ENCODE measurements around the gene TACC3.

Gene TACC3

DNA sequence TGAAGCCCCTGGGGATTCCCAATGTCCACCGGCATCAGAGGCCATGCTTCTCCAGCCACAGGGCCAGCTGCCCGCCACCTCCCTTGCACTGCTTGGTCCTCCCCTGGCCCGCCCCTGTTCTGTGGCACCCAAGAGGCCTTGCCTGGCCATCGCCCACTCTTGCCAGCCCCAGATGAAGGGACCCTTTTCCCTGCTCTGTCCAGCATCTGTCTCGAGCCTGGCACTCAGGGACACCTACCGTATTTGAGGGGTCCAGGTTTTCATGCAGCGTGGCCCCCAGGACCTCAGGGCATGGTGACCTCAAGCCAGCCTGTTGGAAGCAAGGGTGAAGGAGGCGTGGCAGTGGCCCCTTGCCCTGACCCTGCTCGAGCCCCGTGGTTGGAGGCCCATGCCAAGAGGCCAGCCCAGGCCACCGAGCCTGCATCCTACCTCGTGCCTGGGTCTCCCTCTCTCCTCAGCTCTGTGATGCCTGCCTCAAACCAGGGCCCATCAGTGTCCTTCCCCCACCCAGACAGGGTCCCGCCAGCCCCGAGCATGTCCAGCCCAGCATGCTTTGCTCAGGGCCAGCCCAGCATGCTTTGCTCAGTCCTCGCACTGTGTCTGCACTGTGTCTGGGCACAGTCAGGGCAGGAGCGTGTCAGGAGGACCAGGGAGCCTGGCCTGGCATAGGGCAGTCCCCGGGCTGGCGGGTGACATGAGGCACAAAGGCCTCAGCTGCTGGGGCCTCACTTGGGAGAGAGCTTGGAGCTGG lies 57.5 kb downstream of the TACC3 start:
- no peak for DNase-seq

DNA sequence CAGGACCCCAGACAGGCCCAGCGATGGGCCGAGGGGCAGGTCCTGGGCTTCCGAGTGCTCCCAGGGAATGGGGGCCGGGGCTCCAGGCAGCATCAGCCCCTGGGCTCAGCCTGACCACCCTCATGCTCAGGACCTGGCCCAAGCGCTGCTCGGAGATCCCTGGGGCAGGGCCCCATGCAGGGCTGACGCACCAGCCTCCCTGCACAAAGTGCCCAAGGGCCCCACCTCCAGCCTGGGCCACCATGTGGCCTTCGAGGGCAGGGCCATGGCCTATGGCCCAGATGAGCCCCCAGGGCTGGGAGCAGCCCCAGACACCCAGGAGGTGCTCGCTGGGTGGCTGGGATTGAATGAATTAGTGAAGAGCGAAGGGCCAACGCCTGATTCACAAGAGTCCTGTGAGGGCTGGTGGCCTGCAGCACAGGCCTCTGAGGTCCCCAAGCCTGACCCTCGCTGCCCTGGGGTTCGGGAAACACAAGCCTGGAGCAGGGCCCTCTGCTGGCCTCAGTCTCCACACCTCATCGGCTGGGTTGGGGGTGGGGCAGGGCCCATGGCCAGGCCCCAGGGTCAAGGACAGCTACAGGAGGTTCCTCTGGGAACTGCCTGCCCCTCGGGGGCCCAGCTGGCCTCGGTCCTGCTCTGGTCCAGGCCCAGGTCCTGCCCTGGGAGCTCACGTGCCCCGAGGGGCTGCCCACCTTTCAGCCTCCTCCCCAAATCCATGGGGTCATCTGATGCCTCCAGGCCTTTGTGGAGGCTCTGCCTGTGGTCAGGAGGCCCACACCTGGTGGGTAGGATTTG lies 58.5 kb downstream of the TACC3 start:
- no peak for DNase-seq

DNA sequence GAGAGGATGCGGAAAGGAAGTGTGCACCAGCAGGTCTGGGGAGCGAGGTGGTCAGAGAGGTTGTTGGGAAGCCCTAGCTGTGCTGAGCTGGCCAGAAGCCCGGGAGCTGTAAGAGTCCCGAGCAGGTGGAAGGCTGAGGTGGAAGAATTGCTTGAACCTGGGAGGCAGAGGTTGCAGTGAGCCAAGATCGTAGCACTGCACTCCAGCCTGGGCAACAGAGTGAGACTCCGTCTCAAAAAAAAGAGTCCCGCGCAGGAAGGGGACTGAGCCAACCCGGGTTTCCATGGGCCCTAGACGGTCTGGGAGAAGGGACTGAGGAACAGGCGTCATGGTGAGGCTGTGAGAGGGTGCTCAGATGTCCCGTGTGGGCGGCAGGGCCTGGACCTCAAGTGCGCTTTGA lies 59.1 kb downstream of the TACC3 start:
- no peak for DNase-seq

DNA sequence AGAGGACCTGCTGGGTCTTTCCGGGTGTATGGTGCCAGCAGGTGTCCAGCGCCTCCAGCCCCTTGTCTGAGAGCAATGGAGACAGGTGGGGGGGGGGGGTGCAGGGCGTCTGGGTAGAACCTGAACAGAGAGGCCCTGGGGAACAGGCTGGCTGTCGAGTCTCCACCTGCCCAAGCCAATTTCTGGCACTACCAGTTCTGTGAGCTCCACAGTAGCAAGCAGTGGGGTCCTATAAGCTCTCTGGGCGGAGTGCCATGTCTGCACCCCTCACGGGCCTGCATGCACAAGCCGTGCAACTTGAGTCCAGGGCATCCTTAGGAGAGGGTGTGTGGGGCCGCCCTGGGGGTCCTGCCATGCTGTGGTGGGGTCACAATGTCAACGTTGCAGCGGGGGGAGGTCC lies 61.7 kb downstream of the TACC3 start:
- DNase-seq: no peak

DNA sequence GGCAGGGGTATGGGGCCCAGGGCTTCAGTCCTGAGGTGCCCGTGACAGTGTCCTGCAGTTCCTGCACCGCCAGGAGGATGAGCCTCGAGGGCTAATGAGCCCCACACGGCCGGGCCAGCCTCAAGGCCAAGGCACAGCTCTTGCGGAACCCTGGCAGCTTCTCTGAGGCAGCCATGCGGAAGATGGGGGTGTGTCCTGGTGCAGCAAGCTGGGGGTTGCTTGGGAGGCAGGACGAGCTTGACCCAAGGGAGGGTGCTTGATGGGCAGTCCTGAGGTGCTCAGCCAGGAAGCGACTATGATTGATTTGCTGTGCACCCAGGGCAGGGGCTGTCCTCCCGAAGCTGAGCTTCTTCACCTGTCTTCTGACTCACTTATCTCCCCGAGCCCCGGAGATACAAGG lies 62.6 kb downstream of the TACC3 start:
- no peak for DNase-seq

DNA sequence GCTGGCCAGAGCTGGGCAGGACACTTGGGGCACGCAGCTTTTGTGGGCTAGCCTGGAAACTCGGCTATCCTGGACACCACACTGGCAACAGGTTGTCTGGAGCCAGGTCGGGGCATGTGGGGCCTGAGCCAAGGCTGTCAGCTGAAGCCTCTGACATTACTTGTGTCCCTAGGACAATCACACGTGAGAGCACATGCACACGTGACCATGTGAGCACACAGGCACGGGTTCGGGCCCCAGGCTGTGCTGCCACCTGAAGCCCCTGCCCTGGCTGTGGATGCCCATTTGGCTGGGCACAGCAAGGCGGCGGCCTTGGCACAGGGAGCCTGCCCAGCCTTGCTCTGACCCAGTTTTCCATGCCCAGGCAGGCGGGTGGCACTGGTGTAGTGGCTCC lies 63.1 kb downstream of the TACC3 start:
- no peak for DNase-seq

DNA sequence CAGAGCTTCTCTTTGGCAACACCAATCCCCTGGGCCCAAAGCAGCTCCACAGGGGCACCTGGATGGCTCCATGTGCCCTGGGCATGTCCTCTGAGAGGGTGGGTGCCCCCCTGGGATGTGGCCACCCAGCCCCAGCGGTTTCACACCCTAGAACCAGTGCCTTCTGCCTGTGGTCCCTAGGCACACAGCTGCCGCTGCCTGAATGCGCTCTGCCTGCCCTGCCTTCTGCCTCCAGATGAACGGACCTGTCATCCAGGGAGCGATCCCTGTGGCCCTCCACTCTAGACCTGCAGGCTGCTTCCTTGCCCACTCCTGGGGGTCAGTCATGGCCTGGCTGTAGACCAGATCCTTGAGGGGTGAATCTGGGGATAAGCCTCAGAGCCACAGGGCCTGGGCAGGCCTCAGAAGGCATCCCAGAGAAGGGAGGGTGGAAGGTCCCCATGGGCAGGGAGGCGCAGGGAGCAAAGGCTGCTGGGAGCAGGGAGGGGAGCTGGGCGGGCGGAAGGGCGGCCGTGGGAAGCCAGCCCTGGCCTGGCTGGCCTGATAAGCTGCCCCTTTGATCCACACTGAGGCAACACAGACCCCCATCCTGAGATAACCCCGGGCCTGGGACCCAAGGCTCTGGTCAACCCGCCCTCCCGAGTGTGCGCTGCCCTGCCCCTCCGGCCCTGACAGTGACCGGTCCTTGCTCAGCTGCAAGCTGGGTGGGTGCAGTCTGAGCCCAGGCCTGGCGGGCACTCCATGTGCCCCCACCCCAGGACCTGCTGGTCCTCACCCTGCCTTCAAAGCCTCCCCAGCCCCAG lies 63.7 kb downstream of the TACC3 start:
- DNase-seq: no peak

DNA sequence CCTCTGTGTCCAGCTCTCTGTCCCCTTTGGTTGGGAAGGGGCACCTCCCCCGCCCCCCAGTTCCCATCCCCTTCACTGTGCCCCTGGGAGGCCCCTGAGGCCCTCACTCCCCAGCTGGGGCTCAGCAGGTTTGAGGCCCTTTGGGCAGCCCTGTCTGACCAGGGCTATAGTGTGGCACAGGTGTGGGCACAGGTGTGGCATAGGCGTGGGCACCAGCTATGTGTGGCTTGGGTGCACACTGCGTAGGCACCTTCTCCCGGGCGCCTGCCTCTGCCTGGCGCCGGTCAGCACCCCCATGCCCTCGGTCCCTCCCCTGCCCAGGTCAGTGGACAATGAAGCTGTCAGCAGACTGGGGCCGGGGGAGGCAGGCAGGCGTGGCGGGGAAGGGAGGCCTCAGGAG lies 64.3 kb downstream of the TACC3 start:
- DNase-seq: no peak

DNA sequence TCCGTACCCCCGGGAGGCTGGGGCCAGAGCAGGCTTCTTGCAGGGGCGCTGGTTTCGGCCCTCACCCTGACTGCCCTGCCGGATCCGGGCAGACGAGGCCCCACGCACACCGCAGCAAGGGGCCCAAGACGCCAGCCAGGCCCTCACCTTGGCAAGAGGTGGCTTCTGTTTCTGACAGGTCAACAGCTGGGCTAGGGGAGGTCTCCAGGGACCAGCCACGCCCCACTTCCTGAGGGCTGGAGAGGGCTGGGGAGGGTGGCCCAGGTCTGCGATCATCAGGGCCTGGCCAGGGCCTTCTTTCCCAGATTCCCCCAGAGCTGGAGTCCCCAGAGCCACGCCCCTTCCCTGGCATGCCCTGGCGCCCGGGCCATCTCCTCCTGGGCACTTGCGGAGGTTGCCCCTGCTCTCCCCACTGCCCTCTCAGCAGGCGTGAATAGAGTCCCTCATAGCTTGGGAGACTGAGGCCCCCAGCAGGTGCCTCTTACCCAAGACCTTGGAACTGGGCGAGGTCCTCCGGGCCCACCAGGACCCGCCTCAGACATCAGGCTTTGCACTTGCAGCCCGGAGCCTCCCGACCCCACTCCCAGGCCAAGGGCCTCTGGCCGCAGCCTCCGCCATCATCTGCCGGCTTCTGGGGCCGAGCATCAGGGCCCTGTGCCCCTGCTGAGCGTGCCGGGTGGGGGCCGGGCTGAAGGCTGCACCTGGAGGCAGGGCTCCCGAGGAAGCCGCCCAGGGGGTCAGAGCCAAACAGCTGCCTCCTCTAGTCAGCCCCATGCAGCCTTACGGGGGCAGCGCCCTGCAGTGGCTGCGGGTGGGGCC lies 65.4 kb downstream of the TACC3 start:
- DNase-seq: no peak

DNA sequence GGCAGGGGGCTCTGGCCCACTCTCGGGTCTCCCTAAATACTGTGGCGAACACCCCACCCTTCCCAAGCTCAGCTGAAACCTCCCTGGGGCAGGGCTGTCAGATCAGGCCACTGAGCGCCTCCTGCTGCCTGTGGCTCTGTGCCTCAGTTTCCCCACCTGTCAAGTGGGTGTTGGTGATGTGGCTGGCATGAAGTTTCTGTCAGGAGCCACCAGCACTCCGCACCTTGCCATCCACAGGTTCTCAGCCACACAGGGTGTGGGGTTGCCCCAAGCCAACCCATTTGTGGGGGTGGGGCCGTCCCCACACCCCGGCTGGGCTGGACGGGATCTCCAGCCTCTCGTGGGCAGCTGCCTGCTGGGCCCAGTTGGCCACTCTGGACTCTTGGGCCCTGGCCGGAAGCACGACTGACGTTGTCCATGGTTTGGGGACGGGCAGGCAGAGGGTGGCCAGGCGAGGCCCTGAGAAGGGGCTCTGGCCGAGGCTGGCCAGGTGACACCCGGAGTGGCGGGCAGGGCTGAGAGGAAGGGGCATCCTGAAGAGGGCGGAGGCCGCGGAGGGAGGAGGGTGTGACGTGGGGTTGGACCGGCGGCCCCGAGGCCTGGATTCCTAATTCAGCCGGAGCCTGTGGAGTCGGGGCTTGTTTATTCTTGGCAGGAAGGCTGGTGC lies 66.2 kb downstream of the TACC3 start:
- no peak for DNase-seq

DNA sequence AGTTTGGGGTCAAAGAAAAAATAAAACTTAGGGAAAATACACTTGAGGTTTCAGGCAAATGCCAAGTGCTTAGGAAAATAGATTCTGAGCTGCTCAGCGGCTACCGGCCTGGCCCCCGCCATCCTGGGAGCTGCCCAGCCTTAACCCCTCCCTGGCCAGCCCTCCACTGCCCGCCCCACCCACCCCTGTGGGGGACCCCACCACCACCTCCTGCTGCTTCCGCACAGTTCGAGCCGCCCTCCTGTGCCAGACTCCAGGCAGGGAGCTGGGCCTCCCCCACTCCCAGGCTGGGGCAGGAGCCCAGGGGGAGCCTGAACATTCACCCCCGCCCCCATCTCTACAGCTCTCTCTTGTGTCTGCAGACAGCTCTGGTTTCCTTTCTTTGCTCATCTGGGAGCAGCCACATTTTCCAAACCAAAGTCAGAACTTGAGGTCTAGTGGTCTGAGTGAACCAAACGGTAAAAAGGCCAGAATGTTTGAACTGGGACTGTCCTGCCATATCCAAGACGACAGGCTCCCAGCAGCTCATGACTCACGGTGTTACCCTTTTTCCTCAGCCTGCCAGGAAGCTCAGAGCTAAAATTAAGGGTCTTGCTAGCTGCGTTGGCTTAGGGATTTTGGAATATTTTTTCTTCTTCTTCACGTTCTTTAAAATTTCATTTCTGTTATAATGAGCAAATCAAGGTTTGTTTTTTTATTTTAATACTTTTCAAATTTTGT lies 67.1 kb downstream of the TACC3 start:
- DNase-seq: no peak

DNA sequence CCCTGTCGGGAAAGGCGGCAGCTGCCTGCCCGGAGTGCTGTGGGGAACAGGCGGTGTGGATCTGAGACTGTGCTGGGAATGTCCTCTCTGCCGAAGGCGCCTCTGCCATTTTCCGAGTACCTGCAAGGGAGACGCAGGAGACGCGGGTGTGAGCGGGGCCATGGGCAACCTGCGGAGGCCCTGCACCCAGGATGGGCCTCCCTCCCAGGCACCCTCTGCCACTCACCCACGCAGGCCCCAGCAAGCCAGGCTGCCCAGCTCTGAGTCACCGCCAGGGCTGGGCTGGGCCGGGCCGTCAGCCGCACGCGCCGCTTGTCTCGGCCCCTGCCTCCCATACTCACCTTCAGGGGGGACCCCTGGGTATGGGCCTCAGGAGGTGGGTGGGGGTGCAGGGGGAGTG lies 68.2 kb downstream of the TACC3 start:
- DNase-seq: no peak

DNA sequence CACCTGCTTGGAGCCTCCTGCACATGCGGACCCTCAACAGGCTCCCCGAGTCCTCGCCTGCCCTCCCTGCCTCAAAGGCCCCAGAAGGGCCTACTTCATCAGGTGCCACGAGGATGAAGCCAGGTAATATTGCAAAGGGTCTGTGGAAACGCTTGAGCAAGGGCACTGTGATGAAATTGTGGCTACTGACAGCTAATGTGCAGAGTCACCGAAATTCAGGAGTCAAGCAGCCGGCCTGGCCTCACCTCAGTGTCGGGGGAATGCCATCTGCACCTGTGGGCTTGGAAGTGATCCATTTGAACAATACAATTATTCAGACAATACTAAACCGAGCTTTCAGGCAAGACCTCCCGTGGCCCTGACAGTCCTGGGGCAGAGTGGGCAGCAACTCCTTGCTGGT lies 68.7 kb downstream of the TACC3 start:
- DNase-seq: no peak

DNA sequence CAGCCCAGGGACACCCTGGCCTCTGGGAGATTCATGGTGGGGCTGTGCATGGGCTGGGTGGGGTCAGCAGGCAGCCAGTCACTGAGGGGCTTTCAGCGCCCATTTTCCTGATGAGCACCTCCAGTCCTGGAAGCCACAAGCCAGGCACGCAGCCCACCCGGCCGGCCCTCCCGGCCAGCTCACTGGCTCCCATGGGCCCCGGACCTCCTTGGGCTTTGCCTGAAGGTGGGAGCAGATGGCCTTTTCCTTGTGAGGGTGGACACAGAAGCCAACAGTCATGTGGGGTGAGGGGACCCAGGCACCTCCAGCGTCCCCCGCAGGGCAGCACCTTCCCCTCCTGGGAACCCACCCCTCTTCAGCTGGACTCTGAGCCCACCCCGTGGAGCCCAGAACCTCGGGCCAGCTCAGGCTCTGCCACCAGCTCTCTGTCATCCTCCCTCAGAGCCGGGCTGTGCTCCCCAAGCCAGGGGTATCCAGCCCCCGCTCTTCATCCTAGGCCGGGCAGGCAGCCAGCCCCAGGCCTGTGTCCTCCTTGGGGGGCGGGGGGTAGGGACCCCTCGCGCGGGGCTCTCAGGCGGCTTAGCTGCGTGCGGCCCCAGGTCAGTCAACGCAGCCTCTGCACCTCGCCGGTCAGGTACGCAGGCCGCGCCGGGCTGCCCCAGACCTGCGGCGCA lies 71.0 kb downstream of the TACC3 start:
- no peak for DNase-seq

DNA sequence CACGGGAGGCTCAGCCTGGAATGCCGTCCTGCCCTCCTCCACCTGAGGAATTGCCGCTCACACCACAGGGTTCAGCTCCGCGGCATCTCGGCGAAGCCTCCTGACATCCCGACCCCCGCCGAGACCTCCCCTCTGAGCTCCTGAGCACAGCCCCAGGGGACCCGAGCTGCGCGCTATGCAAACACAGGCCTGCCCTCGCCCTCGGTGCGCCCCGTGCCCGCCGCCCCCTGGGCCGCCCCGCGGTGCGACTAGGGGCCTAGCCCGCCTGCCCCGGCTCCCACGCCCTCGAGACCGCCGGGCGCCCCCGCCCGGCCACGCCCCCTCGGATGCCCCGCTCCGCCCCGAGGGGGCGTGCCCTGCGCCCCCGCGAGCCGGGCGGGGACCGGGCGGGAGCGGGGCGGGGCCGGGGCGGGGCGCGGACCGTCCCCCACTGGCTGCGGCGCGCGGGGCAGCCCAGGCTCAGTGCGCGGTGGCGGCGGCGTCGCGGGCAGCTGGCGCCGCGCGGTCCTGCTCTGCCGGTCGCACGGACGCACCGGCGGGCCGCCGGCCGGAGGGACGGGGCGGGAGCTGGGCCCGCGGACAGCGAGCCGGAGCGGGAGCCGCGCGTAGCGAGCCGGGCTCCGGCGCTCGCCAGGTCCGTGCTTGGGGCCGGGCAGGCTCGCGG lies 71.6 kb downstream of the TACC3 start, which contains the start of gene FGFR3:
Gene FGFR3 (plus strand): TSS at position 462 of the 664 bp plus-strand sequence. CDS start 642 bp downstream, outside the sequence.
- no peak for DNase-seq

DNA sequence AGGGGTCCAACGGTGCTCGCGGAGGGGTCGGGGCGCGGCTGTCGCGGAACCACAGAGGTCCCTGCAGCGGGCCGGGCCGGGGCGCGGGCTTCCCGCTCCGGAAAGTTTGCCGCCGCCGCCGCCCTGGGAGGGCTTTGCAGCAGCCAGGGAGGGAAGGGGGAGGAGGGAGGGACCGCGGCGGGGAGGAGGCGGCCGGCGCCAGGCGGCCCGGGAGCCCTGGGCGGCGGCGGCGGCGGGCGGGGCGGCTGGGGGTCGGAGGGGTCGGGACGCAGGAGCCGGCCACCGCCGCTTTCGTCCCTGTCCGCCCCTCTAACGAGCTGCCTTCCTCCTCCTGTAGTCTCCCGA lies 72.1 kb downstream of the TACC3 start:
- DNase-seq: no peak

DNA sequence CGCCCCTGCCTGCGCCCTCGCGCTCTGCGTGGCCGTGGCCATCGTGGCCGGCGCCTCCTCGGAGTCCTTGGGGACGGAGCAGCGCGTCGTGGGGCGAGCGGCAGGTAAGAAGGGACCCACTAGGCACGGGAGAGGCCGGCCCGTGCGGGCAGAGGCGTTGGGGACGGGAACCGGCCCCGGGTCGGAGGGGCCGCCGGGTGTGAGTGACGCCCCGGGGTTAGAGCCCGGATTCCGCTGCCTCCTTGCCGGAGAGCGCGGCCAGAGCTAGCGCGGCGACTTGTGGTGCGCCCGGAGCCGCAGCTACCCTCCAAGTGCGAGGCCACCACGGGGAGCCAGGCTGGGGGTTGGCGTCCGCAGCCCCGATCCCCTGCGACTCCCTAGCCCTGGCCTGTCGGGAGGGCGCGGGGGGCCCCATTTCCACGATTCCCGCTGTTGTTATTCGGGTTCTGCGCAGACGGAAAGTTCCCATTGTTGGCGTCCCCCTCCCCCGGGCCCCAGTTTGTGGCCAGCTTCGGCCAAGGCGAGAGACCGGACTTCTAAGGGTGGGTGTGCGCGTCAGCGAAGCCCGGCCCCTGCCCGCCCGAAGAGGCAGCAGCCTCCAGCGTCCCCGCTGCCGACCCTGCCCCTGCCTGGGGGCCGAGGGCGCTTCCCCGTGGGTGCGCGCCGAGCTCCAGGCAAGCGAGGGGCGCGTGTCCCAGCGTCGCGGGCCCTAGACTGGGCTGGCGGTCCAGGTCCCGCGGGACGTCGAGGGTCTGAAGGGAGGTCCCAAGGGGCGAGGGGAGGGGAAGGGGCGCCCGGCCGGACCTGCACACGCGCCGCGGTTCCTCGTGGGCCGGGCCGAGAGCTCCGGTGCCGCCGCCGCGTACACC lies 72.9 kb downstream of the TACC3 start:
- no peak for DNase-seq
